ENCODE data around the gene NPAS3.

NPAS3 gene

GRCh38 chr14:33716921-33717320 lies 778.2 kb downstream of the NPAS3 start:
- Histone ChIP-seq H3K4me1 (ENCODE audit: insufficient read depth, low read length, poor library complexity, severe bottlenecking) (no peaks in the 10 kb centered on the region), H3K36me3 (ENCODE audit: insufficient read depth, low read length) (no peaks in the 10 kb centered on the region)

GRCh38 chr14:33717866-33718265 lies 779.2 kb downstream of the NPAS3 start:
- no peak overlapping the region for H3K4me3 ChIP-seq (ENCODE audit: low read length, poor library complexity, severe bottlenecking)
- TF ChIP-seq EZH2phosphoT487 (IDR thresholded peaks at IDR 0.05; ENCODE audit: borderline replicate concordance) (no peak), CTCF (conservative IDR thresholded peaks at IDR 0.05; ENCODE audit: low read length) (no peak)
- no peak overlapping the region for H3K4me2 ChIP-seq (ENCODE audit: low read depth, low read length, poor library complexity, severe bottlenecking)
- H3K27me3 ChIP-seq (ENCODE audit: insufficient read depth, low read length, poor library complexity, severe bottlenecking) = no peaks in the 10 kb centered on the region
- H3K36me3 ChIP-seq (ENCODE audit: insufficient read depth, low read length) = no peaks in the 10 kb centered on the region
- no peak overlapping the region for H3K9ac ChIP-seq (ENCODE audit: low read depth, low read length, poor library complexity, severe bottlenecking)
- no peak overlapping the region for H2AFZ ChIP-seq (ENCODE audit: low read length)
- no peaks in the 10 kb centered on the region for H3K9me3 ChIP-seq (ENCODE audit: insufficient read depth, low read depth, low read length)
- H3K4me1 ChIP-seq (ENCODE audit: insufficient read depth, low read length, poor library complexity, severe bottlenecking) = no peaks in the 10 kb centered on the region
- H3F3A ChIP-seq (ENCODE audit: low read depth) = no peaks in the 10 kb centered on the region
- no peaks in the 10 kb centered on the region for H3K79me2 ChIP-seq (ENCODE audit: insufficient read depth, low read length)
- H3K9me2 ChIP-seq (replicated peaks; ENCODE audit: low read depth, low read length) = no peaks in the 10 kb centered on the region
- H4K20me1 ChIP-seq (ENCODE audit: insufficient read depth, low read length, poor library complexity, severe bottlenecking) = no peaks in the 10 kb centered on the region

More at GRCh38 chr14:33716921-33717320, 778.2 kb downstream of the NPAS3 start:
- no peaks in the 10 kb centered on the region for H3K79me2 ChIP-seq (ENCODE audit: insufficient read depth, low read length)
- H4K20me1 ChIP-seq (ENCODE audit: insufficient read depth, low read length, poor library complexity, severe bottlenecking) = no peaks in the 10 kb centered on the region
- TF ChIP-seq EZH2phosphoT487 (IDR thresholded peaks at IDR 0.05; ENCODE audit: borderline replicate concordance) (no peak), CTCF (conservative IDR thresholded peaks at IDR 0.05; ENCODE audit: low read length) (no peak)
- H3K9me3 ChIP-seq (ENCODE audit: insufficient read depth, low read depth, low read length) = no peaks in the 10 kb centered on the region
- H3K27me3 ChIP-seq (ENCODE audit: insufficient read depth, low read length, poor library complexity, severe bottlenecking) = no peaks in the 10 kb centered on the region
- H3K9me2 ChIP-seq (replicated peaks; ENCODE audit: low read depth, low read length) = no peaks in the 10 kb centered on the region
- H3K9ac ChIP-seq (ENCODE audit: low read depth, low read length, poor library complexity, severe bottlenecking) = no peak overlapping the region
- no peak overlapping the region for H3K4me3 ChIP-seq (ENCODE audit: low read length, poor library complexity, severe bottlenecking)
- no peak overlapping the region for H3K4me2 ChIP-seq (ENCODE audit: low read depth, low read length, poor library complexity, severe bottlenecking)
- no peak overlapping the region for H2AFZ ChIP-seq (ENCODE audit: low read length)
- no peaks in the 10 kb centered on the region for H3F3A ChIP-seq (ENCODE audit: low read depth)

- no peak for TF ChIP-seq EZH2phosphoT487 (IDR thresholded peaks at IDR 0.05; ENCODE audit: borderline replicate concordance)
- TF ChIP-seq CTCF (conservative IDR thresholded peaks at IDR 0.05; ENCODE audit: low read length) = no peak
- H2AFZ ChIP-seq (ENCODE audit: low read length) = no peak overlapping the region
- no peaks in the 10 kb centered on the region for H3K36me3 ChIP-seq (ENCODE audit: insufficient read depth, low read length)
- no peaks in the 10 kb centered on the region for H3K4me1 ChIP-seq (ENCODE audit: insufficient read depth, low read length, poor library complexity, severe bottlenecking)
- H4K20me1 ChIP-seq (ENCODE audit: insufficient read depth, low read length, poor library complexity, severe bottlenecking) = no peaks in the 10 kb centered on the region
- H3K9ac ChIP-seq (ENCODE audit: low read depth, low read length, poor library complexity, severe bottlenecking) = no peak overlapping the region
- H3F3A ChIP-seq (ENCODE audit: low read depth) = no peaks in the 10 kb centered on the region
- H3K9me2 ChIP-seq (replicated peaks; ENCODE audit: low read depth, low read length) = no peaks in the 10 kb centered on the region
- no peak overlapping the region for H3K4me3 ChIP-seq (ENCODE audit: low read length, poor library complexity, severe bottlenecking)
- H3K79me2 ChIP-seq (ENCODE audit: insufficient read depth, low read length) = no peaks in the 10 kb centered on the region
- no peaks in the 10 kb centered on the region for H3K27me3 ChIP-seq (ENCODE audit: insufficient read depth, low read length, poor library complexity, severe bottlenecking)
- H3K4me2 ChIP-seq (ENCODE audit: low read depth, low read length, poor library complexity, severe bottlenecking) = no peak overlapping the region
- no peaks in the 10 kb centered on the region for H3K9me3 ChIP-seq (ENCODE audit: insufficient read depth, low read depth, low read length)
Observed at GRCh38 chr14:33720284-33720787, 781.7 kb downstream of the NPAS3 start.

Measured in Loucy (cell line).